ENCODE measurements around the gene OSMR.

OSMR gene

DNA sequence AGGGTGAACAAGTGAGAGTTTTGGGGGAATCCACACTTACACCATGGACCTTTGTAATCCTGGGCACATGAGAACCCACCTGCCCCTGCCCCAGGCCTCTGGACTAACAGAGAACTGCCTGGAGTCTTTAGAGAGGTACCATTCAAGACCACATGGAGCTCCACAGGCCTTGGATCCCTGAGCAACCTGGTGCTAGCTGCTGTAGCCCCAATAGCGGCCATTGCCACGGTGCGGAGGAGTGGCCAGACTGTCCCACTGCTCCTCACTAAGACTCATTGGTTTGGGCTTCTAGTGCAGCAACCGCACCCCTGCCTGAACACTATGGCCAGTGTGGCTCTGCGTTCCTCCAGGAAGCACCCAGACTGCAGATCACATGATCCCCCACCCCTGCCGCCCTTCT lies 45.8 kb downstream of the OSMR start:
- Histone ChIP-seq H3F3A (ENCODE audit: insufficient read depth) (no peaks in the 10 kb centered on the region), H3K9ac (ENCODE audit: low read length) (no peak overlapping the region), H3K9me3 (ENCODE audit: insufficient read depth, low read length) (no peaks in the 10 kb centered on the region), H3K9me2 (replicated peaks; ENCODE audit: insufficient read depth, low read length) (no peaks in the 10 kb centered on the region), H2AFZ (ENCODE audit: low read depth, low read length, severe bottlenecking) (no peak overlapping the region), H3K27ac (ENCODE audit: low read depth, low read length) (no peak overlapping the region), H3K36me3 (ENCODE audit: low read length) (no peaks in the 10 kb centered on the region), H3K27me3 (ENCODE audit: low read length) (no peaks in the 10 kb centered on the region; the same call in 1 of the 2 replicates), H3K4me3 (ENCODE audit: insufficient read depth, low read length, poor library complexity, severe bottlenecking) (no peak overlapping the region), H3K79me2 (ENCODE audit: insufficient read depth, low read length) (no peaks in the 10 kb centered on the region), H4K20me1 (ENCODE audit: low read depth, low read length) (no peaks in the 10 kb centered on the region), H3K4me2 (ENCODE audit: low read depth, low read length, poor library complexity, severe bottlenecking) (no peak overlapping the region)
- no peak for TF ChIP-seq EZH2phosphoT487 (conservative IDR thresholded peaks at IDR 0.05; ENCODE audit: low read length)
- TF ChIP-seq, protein P1, sequence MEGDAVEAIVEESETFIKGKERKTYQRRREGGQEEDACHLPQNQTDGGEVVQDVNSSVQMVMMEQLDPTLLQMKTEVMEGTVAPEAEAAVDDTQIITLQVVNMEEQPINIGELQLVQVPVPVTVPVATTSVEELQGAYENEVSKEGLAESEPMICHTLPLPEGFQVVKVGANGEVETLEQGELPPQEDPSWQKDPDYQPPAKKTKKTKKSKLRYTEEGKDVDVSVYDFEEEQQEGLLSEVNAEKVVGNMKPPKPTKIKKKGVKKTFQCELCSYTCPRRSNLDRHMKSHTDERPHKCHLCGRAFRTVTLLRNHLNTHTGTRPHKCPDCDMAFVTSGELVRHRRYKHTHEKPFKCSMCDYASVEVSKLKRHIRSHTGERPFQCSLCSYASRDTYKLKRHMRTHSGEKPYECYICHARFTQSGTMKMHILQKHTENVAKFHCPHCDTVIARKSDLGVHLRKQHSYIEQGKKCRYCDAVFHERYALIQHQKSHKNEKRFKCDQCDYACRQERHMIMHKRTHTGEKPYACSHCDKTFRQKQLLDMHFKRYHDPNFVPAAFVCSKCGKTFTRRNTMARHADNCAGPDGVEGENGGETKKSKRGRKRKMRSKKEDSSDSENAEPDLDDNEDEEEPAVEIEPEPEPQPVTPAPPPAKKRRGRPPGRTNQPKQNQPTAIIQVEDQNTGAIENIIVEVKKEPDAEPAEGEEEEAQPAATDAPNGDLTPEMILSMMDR (IDR thresholded peaks at IDR 0.05; ENCODE audit: insufficient read depth, low read length, poor library complexity, severe bottlenecking), result no peak

DNA sequence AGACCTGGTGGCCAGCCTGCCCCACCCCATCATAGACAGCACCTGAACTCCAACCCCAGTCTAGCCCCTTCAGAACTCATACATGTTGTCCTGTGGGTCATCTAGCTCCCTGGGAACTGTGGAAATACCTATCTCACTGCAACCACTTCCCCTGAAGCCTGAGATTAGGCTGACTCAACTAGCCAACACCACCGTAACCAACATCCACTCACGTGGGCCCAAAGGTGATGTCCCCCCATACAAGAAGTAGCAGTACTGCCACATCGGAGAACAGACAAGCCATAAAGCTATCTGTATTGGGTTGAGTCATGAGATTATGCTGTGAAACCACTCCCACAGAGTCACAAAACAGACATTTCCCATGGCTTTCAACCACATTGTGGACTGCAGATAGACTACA lies 46.6 kb downstream of the OSMR start:
- Histone ChIP-seq H3K27ac (ENCODE audit: low read depth, low read length) (no peak overlapping the region), H4K20me1 (ENCODE audit: low read depth, low read length) (no peaks in the 10 kb centered on the region), H3K36me3 (ENCODE audit: low read length) (no peaks in the 10 kb centered on the region), H3K27me3 (ENCODE audit: low read length) (no peaks in the 10 kb centered on the region; the same call in 1 of the 2 replicates), H3F3A (ENCODE audit: insufficient read depth) (no peaks in the 10 kb centered on the region), H3K9ac (ENCODE audit: low read length) (no peak overlapping the region), H3K4me3 (ENCODE audit: insufficient read depth, low read length, poor library complexity, severe bottlenecking) (no peak overlapping the region), H3K9me2 (replicated peaks; ENCODE audit: insufficient read depth, low read length) (no peaks in the 10 kb centered on the region), H3K4me2 (ENCODE audit: low read depth, low read length, poor library complexity, severe bottlenecking) (no peak overlapping the region), H3K79me2 (ENCODE audit: insufficient read depth, low read length) (no peaks in the 10 kb centered on the region), H2AFZ (ENCODE audit: low read depth, low read length, severe bottlenecking) (no peak overlapping the region), H3K9me3 (ENCODE audit: insufficient read depth, low read length) (no peaks in the 10 kb centered on the region)
- TF ChIP-seq EZH2phosphoT487 (conservative IDR thresholded peaks at IDR 0.05; ENCODE audit: low read length), result no peak
- TF ChIP-seq, protein P1 (IDR thresholded peaks at IDR 0.05; ENCODE audit: insufficient read depth, low read length, poor library complexity, severe bottlenecking), result no peak

DNA sequence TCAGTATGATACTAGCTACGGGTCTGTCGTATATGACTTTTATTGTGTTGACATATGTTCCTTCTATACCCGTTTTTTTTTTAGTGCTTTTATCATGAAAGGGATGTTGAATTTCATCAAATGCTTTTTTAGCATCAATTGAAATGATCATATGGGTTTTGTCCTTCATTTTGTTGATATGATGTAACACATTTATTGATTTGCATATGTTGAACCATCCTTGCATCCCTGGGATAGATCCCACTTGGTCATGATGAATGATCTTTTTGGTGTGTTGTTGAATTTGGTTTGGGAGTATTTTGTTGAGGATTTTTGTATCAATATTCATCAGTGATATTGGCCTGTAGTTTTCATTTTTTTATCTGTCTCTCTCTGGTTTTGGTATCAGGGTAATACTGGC lies 50.9 kb downstream of the OSMR start:
- H3K4me2 ChIP-seq (ENCODE audit: low read depth, low read length, poor library complexity, severe bottlenecking), result no peak overlapping the region
- no peak overlapping the region for H3K9ac ChIP-seq (ENCODE audit: low read length)
- no peaks in the 10 kb centered on the region for H3K79me2 ChIP-seq (ENCODE audit: insufficient read depth, low read length)
- H4K20me1 ChIP-seq (ENCODE audit: low read depth, low read length), result no peaks in the 10 kb centered on the region
- H2AFZ ChIP-seq (ENCODE audit: low read depth, low read length, severe bottlenecking), result no peak overlapping the region
- no peak for TF ChIP-seq EZH2phosphoT487 (conservative IDR thresholded peaks at IDR 0.05; ENCODE audit: low read length)
- TF ChIP-seq, protein P1 (IDR thresholded peaks at IDR 0.05; ENCODE audit: insufficient read depth, low read length, poor library complexity, severe bottlenecking), result no peak
- H3K9me3 ChIP-seq (ENCODE audit: insufficient read depth, low read length), result no peaks in the 10 kb centered on the region
- H3K9me2 ChIP-seq (replicated peaks; ENCODE audit: insufficient read depth, low read length), result no peaks in the 10 kb centered on the region
- H3F3A ChIP-seq (ENCODE audit: insufficient read depth), result no peaks in the 10 kb centered on the region
- no peaks in the 10 kb centered on the region for H3K36me3 ChIP-seq (ENCODE audit: low read length)
- no peak overlapping the region for H3K4me3 ChIP-seq (ENCODE audit: insufficient read depth, low read length, poor library complexity, severe bottlenecking)
- H3K27ac ChIP-seq (ENCODE audit: low read depth, low read length), result no peak overlapping the region
- H3K27me3 ChIP-seq (ENCODE audit: low read length), result no peaks in the 10 kb centered on the region; the same call in 1 of the 2 replicates
